Measurements from ENCODE around the gene CD34. TPM values are rescaled to one million over a fixed set of nuclear protein-coding genes. Genes with fewer than 3 reads are reported as not detected.

CD34 gene
- polyA plus RNA-seq, 1 donor from 2014 or later: not detected

GRCh38 chr1:207887542-207888201 is 23.3 kb downstream of the CD34 start:
- Histone ChIP-seq H3K4me2 (ENCODE audit: low read length) (no peak overlapping the region), H3K36me3 (ENCODE audit: insufficient read depth, low read length) (no peaks in the 10 kb centered on the region), H3K27ac (ENCODE audit: low read length) (no peak overlapping the region), H3K27me3 (ENCODE audit: insufficient read depth, low read depth, low read length) (no peaks in the 10 kb centered on the region), H3K4me3 (ENCODE audit: low read length) (no peak overlapping the region), H3K9me3 (ENCODE audit: low read length) (no peaks in the 10 kb centered on the region), H3F3A (ENCODE audit: insufficient read depth, low read length, poor library complexity, severe bottlenecking) (no peaks in the 10 kb centered on the region), H3K79me2 (replicated peaks; ENCODE audit: insufficient read depth, low read length) (no peaks in the 10 kb centered on the region), H4K20me1 (ENCODE audit: insufficient read depth) (no peaks in the 10 kb centered on the region), H3K9me2 (ENCODE audit: insufficient read depth, low read length) (no peaks in the 10 kb centered on the region), H3K9ac (ENCODE audit: low read length) (no peak overlapping the region), H2AFZ (ENCODE audit: low read depth, low read length) (no peak overlapping the region)
- TF ChIP-seq, protein P1, sequence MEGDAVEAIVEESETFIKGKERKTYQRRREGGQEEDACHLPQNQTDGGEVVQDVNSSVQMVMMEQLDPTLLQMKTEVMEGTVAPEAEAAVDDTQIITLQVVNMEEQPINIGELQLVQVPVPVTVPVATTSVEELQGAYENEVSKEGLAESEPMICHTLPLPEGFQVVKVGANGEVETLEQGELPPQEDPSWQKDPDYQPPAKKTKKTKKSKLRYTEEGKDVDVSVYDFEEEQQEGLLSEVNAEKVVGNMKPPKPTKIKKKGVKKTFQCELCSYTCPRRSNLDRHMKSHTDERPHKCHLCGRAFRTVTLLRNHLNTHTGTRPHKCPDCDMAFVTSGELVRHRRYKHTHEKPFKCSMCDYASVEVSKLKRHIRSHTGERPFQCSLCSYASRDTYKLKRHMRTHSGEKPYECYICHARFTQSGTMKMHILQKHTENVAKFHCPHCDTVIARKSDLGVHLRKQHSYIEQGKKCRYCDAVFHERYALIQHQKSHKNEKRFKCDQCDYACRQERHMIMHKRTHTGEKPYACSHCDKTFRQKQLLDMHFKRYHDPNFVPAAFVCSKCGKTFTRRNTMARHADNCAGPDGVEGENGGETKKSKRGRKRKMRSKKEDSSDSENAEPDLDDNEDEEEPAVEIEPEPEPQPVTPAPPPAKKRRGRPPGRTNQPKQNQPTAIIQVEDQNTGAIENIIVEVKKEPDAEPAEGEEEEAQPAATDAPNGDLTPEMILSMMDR (IDR thresholded peaks at IDR 0.05; ENCODE audit: poor library complexity, severe bottlenecking): no peak
- TF ChIP-seq RAD21 (conservative IDR thresholded peaks at IDR 0.05) (no peak), MXI1 (conservative IDR thresholded peaks at IDR 0.05; ENCODE audit: poor library complexity, severe bottlenecking) (no peak), EZH2 (IDR thresholded peaks at IDR 0.05; ENCODE audit: borderline replicate concordance, insufficient read depth, low read length, poor library complexity, severe bottlenecking) (no peak), POLR2AphosphoS5 (IDR thresholded peaks at IDR 0.05) (no peak), TAF1 (IDR thresholded peaks at IDR 0.05; ENCODE audit: low read depth) (no peak)
- TF ChIP-seq, protein P2, sequence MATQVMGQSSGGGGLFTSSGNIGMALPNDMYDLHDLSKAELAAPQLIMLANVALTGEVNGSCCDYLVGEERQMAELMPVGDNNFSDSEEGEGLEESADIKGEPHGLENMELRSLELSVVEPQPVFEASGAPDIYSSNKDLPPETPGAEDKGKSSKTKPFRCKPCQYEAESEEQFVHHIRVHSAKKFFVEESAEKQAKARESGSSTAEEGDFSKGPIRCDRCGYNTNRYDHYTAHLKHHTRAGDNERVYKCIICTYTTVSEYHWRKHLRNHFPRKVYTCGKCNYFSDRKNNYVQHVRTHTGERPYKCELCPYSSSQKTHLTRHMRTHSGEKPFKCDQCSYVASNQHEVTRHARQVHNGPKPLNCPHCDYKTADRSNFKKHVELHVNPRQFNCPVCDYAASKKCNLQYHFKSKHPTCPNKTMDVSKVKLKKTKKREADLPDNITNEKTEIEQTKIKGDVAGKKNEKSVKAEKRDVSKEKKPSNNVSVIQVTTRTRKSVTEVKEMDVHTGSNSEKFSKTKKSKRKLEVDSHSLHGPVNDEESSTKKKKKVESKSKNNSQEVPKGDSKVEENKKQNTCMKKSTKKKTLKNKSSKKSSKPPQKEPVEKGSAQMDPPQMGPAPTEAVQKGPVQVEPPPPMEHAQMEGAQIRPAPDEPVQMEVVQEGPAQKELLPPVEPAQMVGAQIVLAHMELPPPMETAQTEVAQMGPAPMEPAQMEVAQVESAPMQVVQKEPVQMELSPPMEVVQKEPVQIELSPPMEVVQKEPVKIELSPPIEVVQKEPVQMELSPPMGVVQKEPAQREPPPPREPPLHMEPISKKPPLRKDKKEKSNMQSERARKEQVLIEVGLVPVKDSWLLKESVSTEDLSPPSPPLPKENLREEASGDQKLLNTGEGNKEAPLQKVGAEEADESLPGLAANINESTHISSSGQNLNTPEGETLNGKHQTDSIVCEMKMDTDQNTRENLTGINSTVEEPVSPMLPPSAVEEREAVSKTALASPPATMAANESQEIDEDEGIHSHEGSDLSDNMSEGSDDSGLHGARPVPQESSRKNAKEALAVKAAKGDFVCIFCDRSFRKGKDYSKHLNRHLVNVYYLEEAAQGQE (IDR thresholded peaks at IDR 0.05; ENCODE audit: borderline replicate concordance): no peak

DNA sequence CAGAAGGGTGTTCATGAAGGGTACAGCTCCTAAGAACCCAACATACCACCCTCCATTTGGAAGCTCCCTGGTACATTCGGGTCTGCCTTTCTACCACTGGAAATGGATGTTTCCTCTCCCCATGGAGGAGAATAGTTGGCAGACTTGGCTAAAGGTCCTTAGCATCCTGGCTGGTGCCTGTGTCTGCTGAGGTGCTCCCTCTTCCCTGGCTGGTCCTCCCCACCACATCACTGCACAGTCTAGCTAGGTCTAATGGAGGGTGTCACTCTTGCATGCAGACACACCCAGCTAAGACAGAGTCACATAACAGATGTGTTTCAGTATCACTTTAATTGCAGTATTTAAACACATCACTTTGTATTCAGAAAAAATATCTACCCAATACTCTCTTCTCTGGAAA is 24.7 kb downstream of the CD34 start:
- H3K79me2 ChIP-seq (replicated peaks; ENCODE audit: insufficient read depth, low read length): no peaks in the 10 kb centered on the region
- no peak overlapping the region for H3K27ac ChIP-seq (ENCODE audit: low read length)
- TF ChIP-seq MXI1 (conservative IDR thresholded peaks at IDR 0.05; ENCODE audit: poor library complexity, severe bottlenecking): no peak
- TF ChIP-seq RAD21 (conservative IDR thresholded peaks at IDR 0.05): no peak
- TF ChIP-seq, protein P1 (IDR thresholded peaks at IDR 0.05; ENCODE audit: poor library complexity, severe bottlenecking): no peak
- TF ChIP-seq EZH2 (IDR thresholded peaks at IDR 0.05; ENCODE audit: borderline replicate concordance, insufficient read depth, low read length, poor library complexity, severe bottlenecking): no peak
- no peak for TF ChIP-seq EP300 (conservative IDR thresholded peaks at IDR 0.05; ENCODE audit: poor library complexity, severe bottlenecking)
- TF ChIP-seq TAF1 (IDR thresholded peaks at IDR 0.05; ENCODE audit: low read depth): no peak
- TF ChIP-seq, protein P2 (IDR thresholded peaks at IDR 0.05; ENCODE audit: borderline replicate concordance): no peak
- TF ChIP-seq SMC3 (conservative IDR thresholded peaks at IDR 0.05; ENCODE audit: poor library complexity): no peak
- TF ChIP-seq POLR2AphosphoS5 (IDR thresholded peaks at IDR 0.05): no peak
- no peak overlapping the region for H2AFZ ChIP-seq (ENCODE audit: low read depth, low read length)
- H3K9ac ChIP-seq (ENCODE audit: low read length): no peak overlapping the region
- H3K9me3 ChIP-seq (ENCODE audit: low read length): no peaks in the 10 kb centered on the region
- no peak overlapping the region for H3K4me3 ChIP-seq (ENCODE audit: low read length)
- no peaks in the 10 kb centered on the region for H3K27me3 ChIP-seq (ENCODE audit: insufficient read depth, low read depth, low read length)
- no peaks in the 10 kb centered on the region for H3F3A ChIP-seq (ENCODE audit: insufficient read depth, low read length, poor library complexity, severe bottlenecking)
- H4K20me1 ChIP-seq (ENCODE audit: insufficient read depth): no peaks in the 10 kb centered on the region
- no peak overlapping the region for H3K4me2 ChIP-seq (ENCODE audit: low read length)
- H3K36me3 ChIP-seq (ENCODE audit: insufficient read depth, low read length): no peaks in the 10 kb centered on the region
- no peaks in the 10 kb centered on the region for H3K9me2 ChIP-seq (ENCODE audit: insufficient read depth, low read length)

All from neural cell (in vitro differentiated cells).